Hypothalamus (tissue), 51 donors: Measurements from ENCODE around the gene TMEM225B.
"Not testable (repeated sequence)": the region's sequence is repeated elsewhere in the genome, so short reads cannot be mapped to it uniquely, and the experiment has no call there.

ENCODE experiments used
- DNase-seq, 51 donors: peaks; one replicate each; lab custom pipeline; 2025; lab: John Stamatoyannopoulos, UW

Gene TMEM225B

GRCh38 chr7:99652671-99653070 lies 54.6 kb downstream of the TMEM225B start:
- no peak for DNase-seq

- DNase-seq = not testable (repeated sequence)
These were observed 55.2 kb downstream of the TMEM225B start for GRCh38 chr7:99653269-99653668.

- DNase-seq = no peak
These were observed 55.7 kb downstream of the TMEM225B start for GRCh38 chr7:99653754-99654153.

GRCh38 chr7:99654626-99655025 lies 56.6 kb downstream of the TMEM225B start:
- not testable (repeated sequence) for DNase-seq

GRCh38 chr7:99657879-99658278 lies 59.8 kb downstream of the TMEM225B start:
- not testable (repeated sequence) for DNase-seq
